GM12878 (cell line): ENCODE measurements around the gene PPP1R36.

ENCODE experiments used
- BRCA1 ChIP-seq: IDR thresholded peaks from 2 replicates; pipeline ENCODE4 v1.6.1; 2011; ENCODE audit warnings: low read depth, low read length, improper control_type of control experiment
- CTCF ChIP-seq, 3 experiments: IDR thresholded peaks in 2 of 3; conservative IDR thresholded peaks in 1 of 3; 2 replicates each; pipeline ENCODE4 v1.5.1; 2011; ENCODE audit warnings: low read depth in 3 of 3, low read length in 3 of 3, mild to moderate bottlenecking in 3 of 3, control low read depth in 2 of 3, moderate library complexity in 2 of 3, inconsistent platforms in 1 of 3, mixed read lengths in 1 of 3; ENCODE audit not compliant: control insufficient read depth in 2 of 3, insufficient read depth in 1 of 3; ENCODE audit errors: extremely low read depth in 1 of 3
- MYC ChIP-seq: IDR thresholded peaks from 2 replicates; pipeline ENCODE4 v1.6.1; 2011; ENCODE audit warnings: mild to moderate bottlenecking, low read length, moderate library complexity, inconsistent platforms; ENCODE audit not compliant: insufficient read depth, insufficient replicate concordance, insufficient read length, severe bottlenecking
- POLR2A ChIP-seq: IDR thresholded peaks from 2 replicates; pipeline ENCODE4 v1.6.1; 2011; ENCODE audit warnings: low read depth, mild to moderate bottlenecking, low read length
- SIN3A ChIP-seq: IDR thresholded peaks from 2 replicates; pipeline ENCODE4 v1.6.1; 2012; ENCODE audit warnings: low read depth, low read length, improper control_type of control experiment
- TF ChIP-seq, protein P1 (sequence below): IDR thresholded peaks from 2 replicates; pipeline ENCODE4 v1.6.1; 2011; ENCODE audit warnings: mild to moderate bottlenecking, low read depth, low read length, moderate library complexity; ENCODE audit not compliant: insufficient replicate concordance

DNA sequence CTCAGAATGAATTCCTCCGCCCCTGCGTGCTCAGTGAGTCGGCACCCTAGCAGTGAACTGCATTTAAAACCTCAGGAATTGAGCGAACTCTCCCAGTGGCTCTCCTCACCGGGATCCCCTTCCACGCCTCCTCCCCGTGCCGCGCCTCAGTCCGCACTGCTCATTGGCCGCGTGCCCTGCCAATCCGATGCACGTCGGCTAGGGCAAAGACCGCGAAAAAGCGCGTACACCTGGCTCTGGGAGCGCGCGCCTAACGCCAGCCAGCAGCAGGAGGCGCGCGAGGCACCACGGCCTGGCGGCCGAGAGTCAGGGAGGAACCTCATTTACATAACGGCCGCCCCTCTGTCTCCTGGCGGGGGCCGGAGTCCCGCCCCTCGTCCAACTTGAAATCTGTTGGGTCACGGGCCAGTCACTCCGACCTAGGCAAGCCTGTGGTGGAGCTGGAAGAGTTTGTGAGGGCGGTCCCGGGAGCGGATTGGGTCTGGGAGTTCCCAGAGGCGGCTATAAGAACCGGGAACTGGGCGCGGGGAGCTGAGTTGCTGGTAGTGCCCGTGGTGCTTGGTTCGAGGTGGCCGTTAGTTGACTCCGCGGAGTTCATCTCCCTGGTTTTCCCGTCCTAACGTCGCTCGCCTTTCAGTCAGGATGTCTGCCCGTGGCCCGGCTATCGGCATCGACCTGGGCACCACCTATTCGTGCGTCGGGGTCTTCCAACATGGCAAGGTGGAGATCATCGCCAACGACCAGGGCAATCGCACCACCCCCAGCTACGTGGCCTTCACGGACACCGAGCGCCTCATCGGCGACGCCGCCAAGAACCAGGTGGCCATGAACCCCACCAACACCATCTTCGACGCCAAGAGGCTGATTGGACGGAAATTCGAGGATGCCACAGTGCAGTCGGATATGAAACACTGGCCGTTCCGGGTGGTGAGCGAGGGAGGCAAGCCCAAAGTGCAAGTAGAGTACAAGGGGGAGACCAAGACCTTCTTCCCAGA lies 9.3 kb upstream of the PPP1R36 start, which contains the start of gene HSPA2:
- TF ChIP-seq SIN3A (no peak), POLR2A (peak; percentile 90), CTCF (IDR thresholded peaks at IDR 0.05 in 2 of 3, conservative IDR thresholded peaks at IDR 0.05 in 1 of 3; ENCODE audit: control insufficient read depth in 2 of 3, extremely low read depth in 1 of 3, insufficient read depth in 1 of 3, low read depth in 3 of 3, low read length in 3 of 3) (peak; percentile 69 to 84 (median 77)), BRCA1 (no peak), MYC (no peak)
- TF ChIP-seq, protein P1, sequence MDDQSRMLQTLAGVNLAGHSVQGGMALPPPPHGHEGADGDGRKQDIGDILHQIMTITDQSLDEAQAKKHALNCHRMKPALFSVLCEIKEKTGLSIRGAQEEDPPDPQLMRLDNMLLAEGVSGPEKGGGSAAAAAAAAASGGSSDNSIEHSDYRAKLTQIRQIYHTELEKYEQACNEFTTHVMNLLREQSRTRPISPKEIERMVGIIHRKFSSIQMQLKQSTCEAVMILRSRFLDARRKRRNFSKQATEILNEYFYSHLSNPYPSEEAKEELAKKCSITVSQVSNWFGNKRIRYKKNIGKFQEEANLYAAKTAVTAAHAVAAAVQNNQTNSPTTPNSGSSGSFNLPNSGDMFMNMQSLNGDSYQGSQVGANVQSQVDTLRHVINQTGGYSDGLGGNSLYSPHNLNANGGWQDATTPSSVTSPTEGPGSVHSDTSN, result peak; percentile 94
